Hepatocyte (in vitro differentiated cells): ENCODE results near the gene UMAD1. TPM values are rescaled to one million over a fixed set of nuclear protein-coding genes. Genes with fewer than 3 reads are reported as not detected.

ENCODE experiments used
- DNase-seq: peaks from one replicate; pipeline ENCODE4 v3.0.0-alpha.2; 2016; ENCODE audit warnings: low spot score
- H2AFZ ChIP-seq: fragments of 200-600 bp; sonication (generic); 2 replicates; pipeline ENCODE4 v1.6.0; 2016; ENCODE audit warnings: antibody characterized with exemption, mild to moderate bottlenecking
- H3K27ac ChIP-seq: fragments of 200-600 bp; sonication (generic); 2 replicates; pipeline ENCODE4 v1.5.1; 2016; ENCODE audit warnings: mild to moderate bottlenecking
- H3K27me3 ChIP-seq: fragments of 200-600 bp; sonication (generic); 2 replicates; pipeline ENCODE4 v1.6.1; 2016
- H3K36me3 ChIP-seq: fragments of 200-600 bp; sonication (generic); replicated peaks from 2 replicates; pipeline ENCODE4 v1.5.1; 2016; ENCODE audit warnings: low read depth; ENCODE audit not compliant: insufficient read depth
- H3K4me1 ChIP-seq: fragments of 200-600 bp; sonication (generic); 2 replicates; pipeline ENCODE4 v1.5.1; 2016; ENCODE audit warnings: mild to moderate bottlenecking, moderate library complexity; ENCODE audit not compliant: insufficient read depth
- H3K4me2 ChIP-seq: fragments of 200-600 bp; sonication (generic); 2 replicates; pipeline ENCODE4 v1.6.0; 2016
- H3K4me3 ChIP-seq: fragments of 200-600 bp; sonication (generic); 2 replicates; pipeline ENCODE4 v1.5.1; 2016; ENCODE audit warnings: mild to moderate bottlenecking
- H3K79me2 ChIP-seq: fragments of 200-600 bp; sonication (generic); 2 replicates; pipeline ENCODE4 v1.6.0; 2017; ENCODE audit warnings: mild to moderate bottlenecking
- H3K9me2 ChIP-seq: fragments of 200-600 bp; sonication (generic); replicated peaks from 2 replicates; pipeline ENCODE4 v1.6.0; 2017; ENCODE audit warnings: mild to moderate bottlenecking; ENCODE audit not compliant: insufficient read depth
- H3K9me3 ChIP-seq: fragments of 200-600 bp; sonication (generic); 2 replicates; pipeline ENCODE4 v1.5.1; 2016; ENCODE audit warnings: low read depth, mild to moderate bottlenecking
- H4K20me1 ChIP-seq: fragments of 200-600 bp; sonication (generic); 2 replicates; pipeline ENCODE4 v1.6.0; 2016; ENCODE audit warnings: mild to moderate bottlenecking; ENCODE audit not compliant: insufficient read depth, poor library complexity, severe bottlenecking
- CTCF ChIP-seq: fragments of 200-600 bp; sonication (generic); IDR thresholded peaks from 2 replicates; pipeline ENCODE4 v1.5.1; 2016; ENCODE audit warnings: antibody characterized with exemption, mild to moderate bottlenecking; ENCODE audit not compliant: poor library complexity
- EZH2 ChIP-seq: fragments of 200-600 bp; sonication (generic); IDR thresholded peaks from 2 replicates; pipeline ENCODE4 v1.6.1; 2016; ENCODE audit warnings: antibody characterized with exemption, mild to moderate bottlenecking, borderline replicate concordance
- EZH2phosphoT487 ChIP-seq: fragments of 200-600 bp; sonication (generic); IDR thresholded peaks from one replicate; pipeline ENCODE4 v1.6.1; 2018; ENCODE audit warnings: antibody characterized with exemption, mild to moderate bottlenecking, low read depth, moderate library complexity; ENCODE audit not compliant: unreplicated experiment, severe bottlenecking
- WGBS: methylation state at CpG from one replicate; pipeline ENCODE4 v1.1.6; 2016; ENCODE audit warnings: low lambda C conversion rate; ENCODE audit errors: missing lambda C conversion rate; 5-methylcytosine and 5-hydroxymethylcytosine counted together
- polyA plus RNA-seq: library from polyadenylated mRNA; unstranded; fragments of >200 nt; fragmentation: Nextera tagmentation; extraction: Ambion mirVana; gene quantifications from 2 replicates; pipeline ENCODE4 v1.2.1, GENCODE V29; 2016
- total RNA-seq: library from RNA; depleted of rRNA; stranded (reverse); fragments of >200 nt; gene quantifications from 2 replicates; pipeline ENCODE4 v1.2.3, GENCODE V29; 2014

UMAD1 gene
- total and polyA plus RNA-seq, 2 experiments from 2014 or later, result 15.7 to 29.0 TPM

GRCh38 chr7:7857143-7857583, 216.6 kb downstream of the UMAD1 start:
- Histone ChIP-seq H4K20me1 (no peaks in the 10 kb centered on the region), H3K9me2 (no peaks in the 10 kb centered on the region), H2AFZ (no peak overlapping the region), H3K36me3 (no peaks in the 10 kb centered on the region), H3K27ac (no peak overlapping the region), H3K79me2 (no peaks in the 10 kb centered on the region), H3K27me3 (no peaks in the 10 kb centered on the region), H3K4me1 (no peaks in the 10 kb centered on the region), H3K4me3 (no peak overlapping the region), H3K4me2 (no peak overlapping the region), H3K9me3 (peaks cover 6% of the 10 kb centered on the region)
- WGBS, result 92% methylated on average over 3 of the region's 3 CpGs
- TF ChIP-seq CTCF (no peak), EZH2phosphoT487 (no peak), EZH2 (no peak)
- DNase-seq, result no peak

GRCh38 chr7:7858559-7858958, 218.0 kb downstream of the UMAD1 start:
- H3K4me1 ChIP-seq, result no peaks in the 10 kb centered on the region
- no peaks in the 10 kb centered on the region for H3K9me2 ChIP-seq
- H3K9me3 ChIP-seq, result peaks cover 6% of the 10 kb centered on the region
- H3K4me3 ChIP-seq, result no peak overlapping the region
- H3K79me2 ChIP-seq, result no peaks in the 10 kb centered on the region
- TF ChIP-seq CTCF, result no peak
- TF ChIP-seq EZH2, result no peak
- no peak for DNase-seq
- no peaks in the 10 kb centered on the region for H3K27me3 ChIP-seq
- no peak overlapping the region for H3K27ac ChIP-seq
- H2AFZ ChIP-seq, result no peak overlapping the region
- WGBS, result 95% methylated on average over 4 of the region's 4 CpGs
- H4K20me1 ChIP-seq, result no peaks in the 10 kb centered on the region
- no peaks in the 10 kb centered on the region for H3K36me3 ChIP-seq
- H3K4me2 ChIP-seq, result no peak overlapping the region

- WGBS, result 92% methylated on average over 4 of the region's 4 CpGs
- H3K9me3 ChIP-seq, result peaks cover 6% of the 10 kb centered on the region
- H4K20me1 ChIP-seq, result no peaks in the 10 kb centered on the region
- no peaks in the 10 kb centered on the region for H3K79me2 ChIP-seq
- no peaks in the 10 kb centered on the region for H3K9me2 ChIP-seq
- H3K4me1 ChIP-seq, result no peaks in the 10 kb centered on the region
- H3K27me3 ChIP-seq, result no peaks in the 10 kb centered on the region
- no peak overlapping the region for H3K4me3 ChIP-seq
- H3K4me2 ChIP-seq, result no peak overlapping the region
- DNase-seq, result no peak
- H2AFZ ChIP-seq, result no peak overlapping the region
- no peaks in the 10 kb centered on the region for H3K36me3 ChIP-seq
- no peak for TF ChIP-seq EZH2phosphoT487
- TF ChIP-seq EZH2, result no peak
- no peak for TF ChIP-seq CTCF
- H3K27ac ChIP-seq, result no peak overlapping the region
These were observed 218.9 kb downstream of the UMAD1 start for GRCh38 chr7:7859411-7859810.

- DNase-seq, result peak; percentile 5
- 76% methylated on average over 1 of the region's 1 CpG for WGBS
- no peak overlapping the region for H3K4me2 ChIP-seq
These were observed 220.7 kb downstream of the UMAD1 start for GRCh38 chr7:7861211-7861633.

More at GRCh38 chr7:7861211-7861633, 220.7 kb downstream of the UMAD1 start:
- Histone ChIP-seq H4K20me1 (no peaks in the 10 kb centered on the region), H3K9me2 (no peaks in the 10 kb centered on the region), H3K9me3 (no peaks in the 10 kb centered on the region), H3K27me3 (no peaks in the 10 kb centered on the region), H2AFZ (no peak overlapping the region), H3K36me3 (no peaks in the 10 kb centered on the region), H3K4me1 (no peaks in the 10 kb centered on the region), H3K4me3 (no peak overlapping the region), H3K79me2 (no peaks in the 10 kb centered on the region), H3K27ac (no peak overlapping the region)
- TF ChIP-seq EZH2phosphoT487 (no peak), CTCF (no peak), EZH2 (no peak)
